GM19025 (cell line): ENCODE results near the gene BMAL1.
"Not testable (repeated sequence)": the region's sequence is repeated elsewhere in the genome, so short reads cannot be mapped to it uniquely, and the experiment has no call there.

ENCODE experiments used
- ATAC-seq: cut with Tn5 transposase; IDR thresholded peaks from one replicate; pipeline ENCODE4 v1.9.1; 2021; ENCODE audit warnings: mild to moderate bottlenecking, low read depth, moderate library complexity; ENCODE audit not compliant: unreplicated experiment

Gene BMAL1

GRCh38 chr11:13434247-13435205, 156.9 kb downstream of the BMAL1 start:
- ATAC-seq: no peak

GRCh38 chr11:13436836-13437235, 159.2 kb downstream of the BMAL1 start:
- not testable (repeated sequence) for ATAC-seq
